Breast epithelium (tissue), 3 donors: ENCODE results near the gene RETREG1.

Experiments
- CTCF ChIP-seq, 3 donors: fragments of 450-650 bp; IDR thresholded peaks; one replicate each; pipeline ENCODE4 v1.5.1; 2016 to 2017; ENCODE audit warnings: antibody characterized with exemption in 3 of 3, mild to moderate bottlenecking in 3 of 3, moderate library complexity in 3 of 3
- POLR2A ChIP-seq: fragments of 450-650 bp; IDR thresholded peaks from one replicate; pipeline ENCODE4 v1.6.1; 2016; ENCODE audit warnings: antibody characterized with exemption, mild to moderate bottlenecking, moderate library complexity

GRCh38 chr5:16578474-16578883, 38.3 kb downstream of the RETREG1 start:
- TF ChIP-seq CTCF (IDR thresholded peaks at IDR 0.05): no peak
- TF ChIP-seq POLR2A: no peak
